SK-N-SH treated with all-trans-retinoic acid at 6 μM for 48 hours (cell line): ENCODE measurements around the gene HPN.

Experiments
- ATAC-seq: fragments of 200-7000 bp; cut with Tn5 transposase; 3 replicates; pipeline ENCODE4 v1.9.1; 2020; ENCODE audit warnings: mild to moderate bottlenecking, moderate library complexity
- ARNTL ChIP-seq: fragments of 450-650 bp; formaldehyde crosslinking; IDR thresholded peaks from 2 replicates; pipeline ENCODE4 v1.5.0; 2020; ENCODE audit warnings: low read depth, mild to moderate bottlenecking, moderate library complexity, borderline replicate concordance
- BACH2 ChIP-seq: fragments of 250-450 bp; sonication (Bioruptor Pico); IDR thresholded peaks from 2 replicates; pipeline ENCODE4 v1.9.0; 2021; ENCODE audit warnings: mild to moderate bottlenecking, borderline replicate concordance
- CREB5 ChIP-seq: fragments of 250-450 bp; sonication (Bioruptor Pico); IDR thresholded peaks from 2 replicates; pipeline ENCODE4 v1.5.1; 2020; ENCODE audit warnings: low read depth, mild to moderate bottlenecking, moderate library complexity
- CSDC2 ChIP-seq: fragments of 250-450 bp; sonication (Bioruptor Pico); IDR thresholded peaks from 2 replicates; pipeline ENCODE4 v1.5.0; 2020; ENCODE audit warnings: mild to moderate bottlenecking, moderate library complexity
- CSRNP3 ChIP-seq: fragments of 250-450 bp; sonication (Bioruptor Pico); IDR thresholded peaks from 2 replicates; pipeline ENCODE4 v1.5.1; 2021; ENCODE audit warnings: mild to moderate bottlenecking, moderate library complexity
- ESRRG ChIP-seq: fragments of 250-450 bp; sonication (Bioruptor Pico); IDR thresholded peaks from 2 replicates; pipeline ENCODE4 v1.6.1; 2021; ENCODE audit warnings: mild to moderate bottlenecking
- GLIS3 ChIP-seq: fragments of 250-450 bp; sonication (Bioruptor Pico); IDR thresholded peaks from 2 replicates; pipeline ENCODE4 v1.5.0; 2020; ENCODE audit warnings: mild to moderate bottlenecking, moderate library complexity
- ISL1 ChIP-seq: fragments of 250-450 bp; sonication (Bioruptor Pico); IDR thresholded peaks from 2 replicates; pipeline ENCODE4 v2.1.2; 2022; ENCODE audit warnings: mild to moderate bottlenecking, moderate library complexity
- OSR1 ChIP-seq: fragments of 250-450 bp; sonication (Bioruptor Pico); IDR thresholded peaks from 2 replicates; pipeline ENCODE4 v1.8.0; 2022; ENCODE audit warnings: moderate library complexity, mild to moderate bottlenecking, inconsistent platforms
- POU6F1 ChIP-seq: fragments of 250-450 bp; sonication (Bioruptor Pico); IDR thresholded peaks from 2 replicates; pipeline ENCODE4 v1.8.0; 2021; ENCODE audit warnings: low read depth, mild to moderate bottlenecking, moderate library complexity, borderline replicate concordance
- PPARA ChIP-seq: fragments of 250-450 bp; sonication (Bioruptor Pico); IDR thresholded peaks from 2 replicates; pipeline ENCODE4 v1.5.0; 2020; ENCODE audit warnings: mild to moderate bottlenecking, borderline replicate concordance
- RARB ChIP-seq: fragments of 250-450 bp; sonication (Bioruptor Pico); IDR thresholded peaks from 2 replicates; pipeline ENCODE4 v1.8.0; 2021; ENCODE audit warnings: mild to moderate bottlenecking, moderate library complexity
- SNAI2 ChIP-seq: fragments of 250-450 bp; sonication (Bioruptor Pico); IDR thresholded peaks from 2 replicates; pipeline ENCODE4 v1.5.0; 2020; ENCODE audit warnings: mild to moderate bottlenecking, moderate library complexity
- TCF4 ChIP-seq: fragments of 250-450 bp; sonication (Bioruptor Pico); IDR thresholded peaks from 2 replicates; pipeline ENCODE4 v1.8.0; 2021; ENCODE audit warnings: mild to moderate bottlenecking, moderate library complexity, borderline replicate concordance
- TOX ChIP-seq: fragments of 250-450 bp; sonication (Bioruptor Pico); IDR thresholded peaks from 2 replicates; pipeline ENCODE4 v1.8.0; 2021; ENCODE audit warnings: mild to moderate bottlenecking, moderate library complexity, borderline replicate concordance
- ZC3H10 ChIP-seq: fragments of 250-450 bp; sonication (Bioruptor Pico); IDR thresholded peaks from 2 replicates; pipeline ENCODE4 v1.5.1; 2021; ENCODE audit warnings: mild to moderate bottlenecking, moderate library complexity
- ZFP3 ChIP-seq: fragments of 250-450 bp; sonication (Bioruptor Pico); IDR thresholded peaks from 2 replicates; pipeline ENCODE4 v1.5.0; 2020; ENCODE audit warnings: mild to moderate bottlenecking, moderate library complexity
- ZFP30 ChIP-seq: fragments of 450-650 bp; formaldehyde crosslinking; IDR thresholded peaks from 2 replicates; pipeline ENCODE4 v1.5.0; 2022; ENCODE audit warnings: mild to moderate bottlenecking, moderate library complexity
- ZNF70 ChIP-seq: fragments of 450-650 bp; formaldehyde crosslinking; IDR thresholded peaks from 2 replicates; pipeline ENCODE4 v1.5.0; 2020; ENCODE audit warnings: mild to moderate bottlenecking, moderate library complexity
- ZNF8 ChIP-seq: fragments of 450-650 bp; formaldehyde crosslinking; IDR thresholded peaks from 2 replicates; pipeline ENCODE4 v1.5.0; 2020; ENCODE audit warnings: mild to moderate bottlenecking, moderate library complexity
- TF ChIP-seq, protein P1 (sequence below): fragments of 250-450 bp; sonication (Bioruptor Pico); IDR thresholded peaks from 2 replicates; pipeline ENCODE4 v1.8.0; 2020; ENCODE audit warnings: mild to moderate bottlenecking, moderate library complexity, borderline replicate concordance
- TF ChIP-seq, protein P2 (sequence below): fragments of 250-450 bp; sonication (Bioruptor Pico); IDR thresholded peaks from 2 replicates; pipeline ENCODE4 v1.5.0; 2020; ENCODE audit warnings: mild to moderate bottlenecking, moderate library complexity

HPN gene

DNA sequence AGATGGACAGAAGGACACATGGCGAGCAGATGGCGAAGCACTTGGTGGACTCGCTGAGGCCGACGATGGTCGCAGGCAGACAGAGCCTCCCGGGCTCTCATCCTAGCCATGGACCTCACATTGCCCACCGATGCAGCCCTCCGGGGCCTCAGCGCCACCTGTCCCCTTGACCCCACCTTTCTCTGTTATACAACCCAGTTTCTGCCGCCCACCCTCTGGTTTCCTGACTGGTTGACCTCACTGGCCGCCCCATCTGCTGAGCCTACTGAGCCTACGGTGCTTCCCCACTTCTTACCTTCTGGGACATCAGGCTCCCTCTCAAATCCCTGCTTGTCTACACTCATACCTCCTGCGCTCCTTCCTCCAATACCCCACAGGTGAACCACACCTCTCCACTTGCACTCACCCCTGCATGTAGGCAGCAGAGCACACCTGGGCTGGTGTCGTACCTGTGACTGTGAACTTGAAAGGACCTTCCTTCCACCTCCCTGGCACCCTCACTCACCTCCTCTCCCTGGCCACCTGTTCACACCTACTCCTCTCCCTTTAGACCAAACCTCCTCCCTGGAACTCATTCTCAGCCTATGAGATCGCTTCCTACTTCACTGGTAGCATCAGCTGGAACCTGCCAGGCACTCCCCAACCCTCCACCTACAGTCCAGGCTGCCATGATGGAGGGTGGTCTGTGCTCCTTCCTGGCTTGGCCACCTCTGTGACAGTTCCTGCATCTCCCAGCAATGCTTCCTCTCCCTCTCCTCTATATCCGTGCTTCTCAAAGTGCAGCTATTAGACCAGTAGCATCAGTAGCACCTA lies 36.1 kb downstream of the HPN start:
- TF ChIP-seq PPARA (CRISPR knock-in tag) = no peak
- no peak for TF ChIP-seq RARB (CRISPR knock-in tag)
- TF ChIP-seq ISL1 (CRISPR knock-in tag) = no peak
- TF ChIP-seq, protein P1, sequence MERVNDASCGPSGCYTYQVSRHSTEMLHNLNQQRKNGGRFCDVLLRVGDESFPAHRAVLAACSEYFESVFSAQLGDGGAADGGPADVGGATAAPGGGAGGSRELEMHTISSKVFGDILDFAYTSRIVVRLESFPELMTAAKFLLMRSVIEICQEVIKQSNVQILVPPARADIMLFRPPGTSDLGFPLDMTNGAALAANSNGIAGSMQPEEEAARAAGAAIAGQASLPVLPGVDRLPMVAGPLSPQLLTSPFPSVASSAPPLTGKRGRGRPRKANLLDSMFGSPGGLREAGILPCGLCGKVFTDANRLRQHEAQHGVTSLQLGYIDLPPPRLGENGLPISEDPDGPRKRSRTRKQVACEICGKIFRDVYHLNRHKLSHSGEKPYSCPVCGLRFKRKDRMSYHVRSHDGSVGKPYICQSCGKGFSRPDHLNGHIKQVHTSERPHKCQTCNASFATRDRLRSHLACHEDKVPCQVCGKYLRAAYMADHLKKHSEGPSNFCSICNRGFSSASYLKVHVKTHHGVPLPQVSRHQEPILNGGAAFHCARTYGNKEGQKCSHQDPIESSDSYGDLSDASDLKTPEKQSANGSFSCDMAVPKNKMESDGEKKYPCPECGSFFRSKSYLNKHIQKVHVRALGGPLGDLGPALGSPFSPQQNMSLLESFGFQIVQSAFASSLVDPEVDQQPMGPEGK (CRISPR knock-in tag) = no peak
- TF ChIP-seq, protein P2, sequence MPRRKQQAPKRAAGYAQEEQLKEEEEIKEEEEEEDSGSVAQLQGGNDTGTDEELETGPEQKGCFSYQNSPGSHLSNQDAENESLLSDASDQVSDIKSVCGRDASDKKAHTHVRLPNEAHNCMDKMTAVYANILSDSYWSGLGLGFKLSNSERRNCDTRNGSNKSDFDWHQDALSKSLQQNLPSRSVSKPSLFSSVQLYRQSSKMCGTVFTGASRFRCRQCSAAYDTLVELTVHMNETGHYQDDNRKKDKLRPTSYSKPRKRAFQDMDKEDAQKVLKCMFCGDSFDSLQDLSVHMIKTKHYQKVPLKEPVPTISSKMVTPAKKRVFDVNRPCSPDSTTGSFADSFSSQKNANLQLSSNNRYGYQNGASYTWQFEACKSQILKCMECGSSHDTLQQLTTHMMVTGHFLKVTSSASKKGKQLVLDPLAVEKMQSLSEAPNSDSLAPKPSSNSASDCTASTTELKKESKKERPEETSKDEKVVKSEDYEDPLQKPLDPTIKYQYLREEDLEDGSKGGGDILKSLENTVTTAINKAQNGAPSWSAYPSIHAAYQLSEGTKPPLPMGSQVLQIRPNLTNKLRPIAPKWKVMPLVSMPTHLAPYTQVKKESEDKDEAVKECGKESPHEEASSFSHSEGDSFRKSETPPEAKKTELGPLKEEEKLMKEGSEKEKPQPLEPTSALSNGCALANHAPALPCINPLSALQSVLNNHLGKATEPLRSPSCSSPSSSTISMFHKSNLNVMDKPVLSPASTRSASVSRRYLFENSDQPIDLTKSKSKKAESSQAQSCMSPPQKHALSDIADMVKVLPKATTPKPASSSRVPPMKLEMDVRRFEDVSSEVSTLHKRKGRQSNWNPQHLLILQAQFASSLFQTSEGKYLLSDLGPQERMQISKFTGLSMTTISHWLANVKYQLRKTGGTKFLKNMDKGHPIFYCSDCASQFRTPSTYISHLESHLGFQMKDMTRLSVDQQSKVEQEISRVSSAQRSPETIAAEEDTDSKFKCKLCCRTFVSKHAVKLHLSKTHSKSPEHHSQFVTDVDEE (CRISPR knock-in tag) = no peak
- no peak for TF ChIP-seq CSDC2 (CRISPR knock-in tag)
- TF ChIP-seq ZNF8 (CRISPR knock-in tag) = no peak
- no peak for TF ChIP-seq ZFP30 (CRISPR knock-in tag)
- no peak for ATAC-seq

DNA sequence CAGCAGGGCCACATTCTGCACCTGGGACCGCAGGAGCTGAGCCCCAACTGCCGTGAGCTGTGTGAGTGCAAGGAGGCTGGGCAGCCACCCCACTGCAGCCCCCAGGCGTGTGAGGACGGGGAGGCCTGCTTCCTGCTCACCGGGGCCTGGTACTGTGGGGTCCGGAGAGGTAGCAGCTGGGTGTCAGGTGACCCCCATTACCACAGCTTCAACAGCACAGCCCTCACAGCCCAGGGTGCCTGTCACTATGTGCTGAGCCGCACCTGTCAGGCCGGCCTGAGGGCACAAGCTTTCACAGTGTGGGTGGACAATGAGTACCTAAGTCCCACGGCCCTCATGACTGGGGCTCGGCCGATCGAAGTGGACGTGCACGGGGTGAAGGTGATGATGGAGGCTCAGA lies 38.3 kb downstream of the HPN start:
- no peak for ATAC-seq
- TF ChIP-seq OSR1 (CRISPR knock-in tag) = no peak

- no peak for ATAC-seq
These were observed 39.2 kb downstream of the HPN start for GRCh38 chr19:35080613-35081170.

DNA sequence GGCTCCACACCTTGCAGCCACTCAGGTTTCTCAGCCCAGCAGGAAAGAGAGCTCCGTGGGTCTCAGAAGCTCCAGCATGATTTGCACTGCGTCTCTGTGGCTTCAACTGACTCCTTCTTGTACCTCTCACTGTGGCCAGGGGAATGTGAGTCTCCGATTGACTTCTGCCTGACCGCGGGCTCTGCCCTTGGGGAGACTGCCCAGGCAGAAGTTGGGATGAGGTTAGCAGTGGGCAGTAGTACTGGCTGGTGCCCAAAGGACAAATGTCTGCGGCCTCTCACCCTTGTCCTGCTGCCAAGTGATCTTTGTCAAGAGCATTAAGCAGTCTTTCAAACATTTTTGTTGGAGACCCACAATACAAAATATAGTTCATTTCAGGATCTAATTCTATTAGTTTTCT lies 39.7 kb downstream of the HPN start:
- no peak for ATAC-seq
- TF ChIP-seq SNAI2 (CRISPR knock-in tag) (no peak), OSR1 (CRISPR knock-in tag) (no peak), ZFP3 (CRISPR knock-in tag) (no peak), ESRRG (CRISPR knock-in tag) (no peak), TCF4 (CRISPR knock-in tag) (no peak), ZFP30 (CRISPR knock-in tag) (no peak), CREB5 (CRISPR knock-in tag) (no peak), TOX (no peak), CSRNP3 (no peak), ARNTL (no peak), ZC3H10 (CRISPR knock-in tag) (no peak), GLIS3 (CRISPR knock-in tag) (no peak), ISL1 (CRISPR knock-in tag) (no peak), CSDC2 (CRISPR knock-in tag) (no peak), BACH2 (CRISPR knock-in tag) (no peak), RARB (CRISPR knock-in tag) (no peak), ZNF70 (CRISPR knock-in tag) (no peak), POU6F1 (CRISPR knock-in tag) (no peak)
- TF ChIP-seq, all 23 proteins: peak for 0

More at GRCh38 chr19:35080613-35081170, 39.2 kb downstream of the HPN start:
- no peak for TF ChIP-seq ESRRG (CRISPR knock-in tag)
- no peak for TF ChIP-seq TCF4 (CRISPR knock-in tag)
- no peak for TF ChIP-seq POU6F1 (CRISPR knock-in tag)
